Neuron (in vitro differentiated cells): ENCODE data around the gene NUP62.
"Not testable (repeated sequence)": the region's sequence is repeated elsewhere in the genome, so short reads cannot be mapped to it uniquely, and the experiment has no call there.

ENCODE experiments used
- H2AFZ ChIP-seq: one replicate; pipeline ENCODE4 v1.6.1; 2013; ENCODE audit warnings: low read depth, mild to moderate bottlenecking, inconsistent platforms, low read length, moderate library complexity
- H3K27me3 ChIP-seq: one replicate; pipeline ENCODE4 v1.6.1; 2013; ENCODE audit warnings: low read length; ENCODE audit not compliant: insufficient read depth
- H3K36me3 ChIP-seq: one replicate; pipeline ENCODE4 v1.6.1; 2013; ENCODE audit warnings: low read length; ENCODE audit not compliant: insufficient read depth
- H3K4me1 ChIP-seq: one replicate; pipeline ENCODE4 v1.6.1; 2013; ENCODE audit warnings: low read length; ENCODE audit not compliant: insufficient read depth
- H3K4me3 ChIP-seq: 2 replicates; pipeline ENCODE4 v1.5.1; 2013; ENCODE audit warnings: mild to moderate bottlenecking, low read length, moderate library complexity
- H3K9me3 ChIP-seq: one replicate; pipeline ENCODE4 v1.6.1; 2013; ENCODE audit warnings: low read length

NUP62 gene

GRCh38 chr19:49958144-49958543, 28.8 kb upstream of the NUP62 start:
- not testable (repeated sequence) for H3K9me3 ChIP-seq, H3K4me1 ChIP-seq, H3K36me3 ChIP-seq, H3K4me3 ChIP-seq, H3K27me3 ChIP-seq, H2AFZ ChIP-seq

GRCh38 chr19:49957262-49957915, 28.1 kb upstream of the NUP62 start:
- no peak overlapping the region for H2AFZ ChIP-seq
- no peaks in the 10 kb centered on the region for H3K9me3 ChIP-seq
- no peaks in the 10 kb centered on the region for H3K27me3 ChIP-seq
- H3K4me1 ChIP-seq: peaks cover 9% of the 10 kb centered on the region
- no peaks in the 10 kb centered on the region for H3K36me3 ChIP-seq
- no peak overlapping the region for H3K4me3 ChIP-seq

DNA sequence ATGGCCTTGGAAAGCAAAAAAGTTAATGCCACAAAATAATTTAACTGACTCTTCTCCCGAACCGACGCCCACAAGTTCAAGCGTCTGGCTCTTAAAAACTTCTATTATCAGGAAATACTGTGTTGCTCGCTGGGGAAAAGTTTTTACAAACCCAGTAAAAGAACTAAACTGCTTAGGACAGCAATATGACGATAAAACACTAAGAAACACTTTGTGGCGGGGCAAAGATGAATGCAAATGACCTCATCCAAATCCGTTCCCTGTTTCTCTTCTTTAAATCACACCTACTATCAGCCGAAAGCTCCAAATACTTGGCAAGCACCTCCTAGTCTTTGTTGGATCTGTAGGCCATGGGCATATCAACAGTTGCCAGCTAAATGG, 26.8 kb upstream of the NUP62 start:
- Histone ChIP-seq H3K36me3 (no peaks in the 10 kb centered on the region), H2AFZ (no peak overlapping the region), H3K4me3 (no peak overlapping the region), H3K4me1 (peaks cover 9% of the 10 kb centered on the region), H3K9me3 (no peaks in the 10 kb centered on the region), H3K27me3 (no peaks in the 10 kb centered on the region)

DNA sequence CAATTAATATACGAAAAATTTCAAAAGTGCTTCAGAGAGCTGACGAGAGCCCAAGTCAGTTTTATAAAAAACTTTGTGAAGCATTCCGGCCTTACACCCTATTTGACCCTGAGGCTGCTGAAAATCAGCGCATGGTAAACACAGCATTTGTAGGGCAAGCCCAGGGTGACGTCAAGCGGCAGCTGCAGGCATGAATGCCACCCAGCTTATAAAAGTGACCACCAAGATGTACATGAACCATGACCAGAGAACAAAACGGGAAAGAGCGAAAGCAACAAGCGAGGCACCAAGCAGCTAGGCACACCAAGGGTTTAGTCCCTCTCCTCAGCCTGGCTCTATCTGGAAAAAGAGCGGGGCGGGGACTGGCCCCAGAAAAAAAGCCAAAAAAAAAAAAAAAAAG, 25.6 kb upstream of the NUP62 start:
- H3K27me3 ChIP-seq: no peaks in the 10 kb centered on the region
- peaks cover 13% of the 10 kb centered on the region for H3K4me1 ChIP-seq
- H3K36me3 ChIP-seq: no peaks in the 10 kb centered on the region
- no peak overlapping the region for H3K4me3 ChIP-seq
- H2AFZ ChIP-seq: no peak overlapping the region
- no peaks in the 10 kb centered on the region for H3K9me3 ChIP-seq

GRCh38 chr19:49954092-49954829, 25.0 kb upstream of the NUP62 start:
- no peak overlapping the region for H3K4me3 ChIP-seq
- H3K9me3 ChIP-seq: no peaks in the 10 kb centered on the region
- H3K36me3 ChIP-seq: no peaks in the 10 kb centered on the region
- H3K27me3 ChIP-seq: no peaks in the 10 kb centered on the region
- H2AFZ ChIP-seq: no peak overlapping the region
- peaks cover 17% of the 10 kb centered on the region for H3K4me1 ChIP-seq

- Histone ChIP-seq H3K9me3 (no peaks in the 10 kb centered on the region), H2AFZ (no peak overlapping the region), H3K4me3 (no peak overlapping the region), H3K36me3 (no peaks in the 10 kb centered on the region), H3K4me1 (peaks cover 17% of the 10 kb centered on the region), H3K27me3 (no peaks in the 10 kb centered on the region)
These were observed 24.1 kb upstream of the NUP62 start for GRCh38 chr19:49953416-49953815.

DNA sequence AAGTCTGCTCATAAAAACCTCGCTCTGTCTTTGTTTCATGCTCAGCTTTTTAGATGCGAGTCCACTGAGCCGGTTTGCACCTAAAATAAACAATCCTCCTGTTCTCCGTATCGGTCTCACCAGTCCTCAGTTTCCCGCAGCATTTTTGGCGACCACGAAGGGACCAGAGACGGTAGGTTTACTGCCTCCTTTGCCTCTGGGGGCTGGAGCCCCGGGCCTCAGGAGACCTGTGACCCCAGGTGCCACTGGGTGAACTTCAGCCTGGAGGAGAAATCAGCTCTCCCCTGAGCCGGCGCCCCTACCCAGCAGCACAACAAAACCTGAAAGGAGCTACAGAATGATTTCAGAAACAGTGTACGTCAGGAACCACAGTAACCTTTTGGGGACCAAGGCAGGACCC, 23.6 kb upstream of the NUP62 start:
- Histone ChIP-seq H3K4me1 (peaks cover 17% of the 10 kb centered on the region), H3K4me3 (no peak overlapping the region), H3K27me3 (no peaks in the 10 kb centered on the region), H2AFZ (no peak overlapping the region), H3K9me3 (no peaks in the 10 kb centered on the region), H3K36me3 (no peaks in the 10 kb centered on the region)

DNA sequence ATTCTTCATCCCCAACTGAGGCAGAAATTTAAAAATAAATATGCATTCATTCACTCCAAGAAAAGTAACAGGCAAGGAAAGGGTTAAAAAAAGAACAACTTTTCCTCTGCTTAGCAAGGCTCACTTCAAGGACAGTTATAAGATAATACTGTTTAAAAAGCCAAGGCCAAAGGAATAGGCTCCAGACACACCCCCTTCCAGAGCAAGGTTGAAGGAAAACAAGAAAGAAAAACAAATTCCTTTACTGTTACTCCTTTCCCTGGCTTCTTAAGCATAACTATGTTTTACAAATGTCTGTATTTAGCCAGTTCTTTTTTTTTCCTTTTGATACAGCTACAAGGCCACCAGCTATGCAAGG, 23.2 kb upstream of the NUP62 start:
- no peaks in the 10 kb centered on the region for H3K9me3 ChIP-seq
- H3K27me3 ChIP-seq: no peaks in the 10 kb centered on the region
- no peaks in the 10 kb centered on the region for H3K36me3 ChIP-seq
- H3K4me1 ChIP-seq: peaks cover 17% of the 10 kb centered on the region
- H2AFZ ChIP-seq: no peak overlapping the region
- no peak overlapping the region for H3K4me3 ChIP-seq

DNA sequence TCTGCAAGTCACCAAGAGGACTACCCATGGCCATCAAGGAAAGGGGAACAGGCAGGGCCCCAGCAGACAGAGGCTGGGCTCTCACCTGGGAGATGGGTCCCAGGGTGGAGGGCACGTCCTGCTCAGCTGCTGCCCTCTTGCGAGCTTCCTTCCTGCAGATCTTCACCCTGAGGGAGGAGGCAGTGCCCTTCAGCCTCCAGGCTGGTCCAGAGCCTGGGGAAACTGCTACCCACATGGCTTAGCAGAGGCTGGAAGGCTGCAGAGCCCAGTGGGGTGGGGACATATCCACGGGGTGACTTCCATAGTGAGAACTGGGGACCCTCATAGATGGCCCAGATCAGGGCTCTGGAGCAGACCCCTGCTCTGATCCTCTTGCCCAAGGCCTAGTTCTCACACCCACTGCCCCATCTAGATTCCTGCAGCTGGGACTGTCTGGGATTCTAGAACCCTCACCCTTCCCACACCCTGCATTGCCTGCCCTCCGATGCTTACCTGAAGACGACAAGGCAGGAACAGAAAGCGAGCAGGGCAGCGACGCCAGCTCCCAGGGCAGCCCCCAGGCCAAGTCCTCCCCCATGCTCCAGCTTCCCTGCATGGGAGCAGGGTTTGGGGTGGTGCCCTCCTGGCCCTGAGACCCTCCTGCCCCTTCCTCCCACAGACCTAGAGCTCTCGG, 22.6 kb upstream of the NUP62 start:
- H3K36me3 ChIP-seq: no peaks in the 10 kb centered on the region
- no peak overlapping the region for H3K4me3 ChIP-seq
- H3K9me3 ChIP-seq: no peaks in the 10 kb centered on the region
- H3K27me3 ChIP-seq: no peaks in the 10 kb centered on the region
- no peak overlapping the region for H2AFZ ChIP-seq
- peaks cover 17% of the 10 kb centered on the region for H3K4me1 ChIP-seq

DNA sequence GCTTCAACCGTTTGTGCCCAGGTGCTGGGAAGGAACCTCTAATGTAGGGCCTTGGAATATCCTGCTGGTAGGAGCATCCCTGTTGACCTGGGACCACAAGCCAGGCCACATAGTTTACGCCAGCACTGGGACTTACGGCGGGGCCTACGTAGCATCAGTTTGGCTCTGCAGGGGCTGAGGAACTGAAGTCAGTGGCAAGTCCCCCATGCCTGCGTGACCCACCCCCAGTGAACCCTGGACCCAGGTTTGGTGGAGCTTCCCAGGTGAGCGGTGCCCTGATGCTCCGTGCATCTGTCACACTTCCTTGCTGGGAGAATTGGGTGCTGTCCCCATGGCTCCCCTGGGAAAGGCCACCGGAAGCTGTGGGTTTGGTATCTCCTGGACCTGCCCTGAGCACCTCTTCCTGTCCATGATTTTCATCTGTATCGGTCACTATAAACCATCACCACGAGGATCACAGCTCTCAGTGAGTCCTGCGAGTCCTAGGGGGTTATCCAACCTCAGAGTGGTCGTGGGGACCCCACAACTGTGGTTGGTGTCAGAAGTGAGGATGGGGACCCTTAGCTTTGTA, 21.7 kb upstream of the NUP62 start:
- no peak overlapping the region for H3K4me3 ChIP-seq
- H3K9me3 ChIP-seq: no peaks in the 10 kb centered on the region
- H3K36me3 ChIP-seq: no peaks in the 10 kb centered on the region
- H2AFZ ChIP-seq: no peak overlapping the region
- peaks cover 17% of the 10 kb centered on the region for H3K4me1 ChIP-seq
- no peaks in the 10 kb centered on the region for H3K27me3 ChIP-seq

GRCh38 chr19:49950590-49950948, 21.3 kb upstream of the NUP62 start:
- Histone ChIP-seq H3K36me3 (no peaks in the 10 kb centered on the region), H3K9me3 (no peaks in the 10 kb centered on the region), H2AFZ (no peak overlapping the region), H3K27me3 (no peaks in the 10 kb centered on the region), H3K4me3 (no peak overlapping the region), H3K4me1 (peaks cover 17% of the 10 kb centered on the region)

DNA sequence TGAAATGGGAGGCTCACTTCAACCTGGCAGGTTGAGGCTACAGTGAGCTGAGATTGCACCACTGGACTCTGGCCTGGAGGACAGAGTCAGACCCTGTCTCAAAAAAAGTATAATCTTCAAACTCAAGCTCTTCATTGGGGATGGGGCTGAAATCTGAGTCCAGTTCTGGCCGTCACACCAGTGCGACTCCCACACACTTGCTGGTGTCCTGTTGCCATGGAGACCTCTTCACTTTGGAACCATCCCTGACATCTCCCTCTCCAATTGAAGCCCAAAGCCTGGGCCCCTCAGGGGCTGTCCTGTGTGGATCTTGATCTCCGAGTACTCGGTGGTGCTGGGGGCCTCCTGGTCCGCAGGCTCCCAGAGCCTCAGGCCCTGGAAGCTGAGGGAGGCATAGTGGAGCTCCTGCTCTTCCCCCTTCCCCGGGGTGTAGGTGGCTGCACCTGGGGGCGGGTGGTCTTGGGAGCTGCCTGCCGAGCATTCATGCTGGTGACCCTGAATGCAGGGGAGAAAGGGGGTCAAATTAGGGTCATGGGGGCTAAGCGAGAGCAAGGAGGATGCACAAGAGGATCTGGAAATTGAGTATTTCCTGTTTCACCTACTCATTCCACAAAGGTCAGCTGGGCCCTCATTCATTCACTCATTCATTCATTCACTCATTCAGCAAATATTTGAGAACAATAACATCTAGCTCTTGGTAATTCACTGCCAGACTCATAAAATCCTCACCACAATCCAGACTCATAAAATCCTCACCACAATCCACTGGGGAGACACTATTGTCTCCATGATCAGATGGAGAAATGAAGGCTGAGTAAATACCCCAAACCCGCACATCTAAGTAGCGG, 20.7 kb upstream of the NUP62 start:
- no peaks in the 10 kb centered on the region for H3K9me3 ChIP-seq
- peaks cover 17% of the 10 kb centered on the region for H3K4me1 ChIP-seq
- H2AFZ ChIP-seq: no peak overlapping the region
- no peaks in the 10 kb centered on the region for H3K36me3 ChIP-seq
- H3K4me3 ChIP-seq: no peak overlapping the region
- no peaks in the 10 kb centered on the region for H3K27me3 ChIP-seq

GRCh38 chr19:49946415-49946814, 17.1 kb upstream of the NUP62 start:
- H3K4me1 ChIP-seq: peaks cover 13% of the 10 kb centered on the region
- H2AFZ ChIP-seq: no peak overlapping the region
- no peaks in the 10 kb centered on the region for H3K36me3 ChIP-seq
- no peaks in the 10 kb centered on the region for H3K9me3 ChIP-seq
- H3K4me3 ChIP-seq: no peak overlapping the region
- peaks cover 2% of the 10 kb centered on the region for H3K27me3 ChIP-seq
